ENCODE measurements around the gene CFAP46. TPM values are rescaled to one million over a fixed set of nuclear protein-coding genes. Genes with fewer than 3 reads are reported as not detected.
"Not testable (repeated sequence)": the region's sequence is repeated elsewhere in the genome, so short reads cannot be mapped to it uniquely, and the experiment has no call there.

CFAP46 gene
- total RNA-seq, 1 experiment from 2014 or later: 1.6 TPM

GRCh38 chr10:132930701-132931100 is 11.7 kb downstream of the CFAP46 start:
- CTCF ChIA-PET; POLR2A ChIA-PET; H3K4me3 ChIP-seq (ENCODE audit: low read depth in 2 of 2, low read length in 2 of 2); in situ Hi-C loops (cut with HindIII; ENCODE audit: low pct_unique_long_range_greater_than_20kb, low sequenced_read_pairs); H3K36me3 ChIP-seq (ENCODE audit: control insufficient read depth, insufficient read depth, low read length); H3K27me3 ChIP-seq (ENCODE audit: control insufficient read depth, insufficient read depth, low read length); BruUV-seq (replicated peaks); ATAC-seq; H3K9me3 ChIP-seq (ENCODE audit: control insufficient read depth, insufficient read depth, low read depth, low read length); H3K27ac ChIP-seq (ENCODE audit: low read length); intact Hi-C loops (cut with micrococcal nuclease; ENCODE audit: unreplicated experiment); H3K4me1 ChIP-seq (ENCODE audit: control insufficient read depth, insufficient read depth, low read length); DNase-seq (ENCODE audit: low read depth, low spot score): not testable (repeated sequence)

- ATAC-seq (peak; percentile 20; the same call in 1 of the 2 replicates), DNase-seq (ENCODE audit: low read depth, low spot score) (no peak)
- Histone ChIP-seq H3K4me1 (ENCODE audit: control insufficient read depth, insufficient read depth, low read length) (no peaks in the 10 kb centered on the region), H3K27me3 (ENCODE audit: control insufficient read depth, insufficient read depth, low read length) (no peaks in the 10 kb centered on the region), H3K36me3 (ENCODE audit: control insufficient read depth, insufficient read depth, low read length) (no peaks in the 10 kb centered on the region), H3K27ac (ENCODE audit: low read length) (no peak overlapping the region), H3K4me3 (ENCODE audit: low read depth in 2 of 2, low read length in 2 of 2) (no peak overlapping the region), H3K9me3 (ENCODE audit: control insufficient read depth, insufficient read depth, low read depth, low read length) (no peaks in the 10 kb centered on the region)
- no peak for TF ChIP-seq CTCF (IDR thresholded peaks at IDR 0.05)
- no peak for TF ChIP-seq REST (IDR thresholded peaks at IDR 0.05; ENCODE audit: insufficient read depth in 1 of 2, low read depth in 2 of 2, low read length in 1 of 2)
- TF ChIP-seq SIN3A (IDR thresholded peaks at IDR 0.05; ENCODE audit: borderline replicate concordance, insufficient read depth, low read depth, low read length): no peak
- TF ChIP-seq TCF7L2 (IDR thresholded peaks at IDR 0.05; ENCODE audit: low read depth, low read length): no peak
- TF ChIP-seq POLR2AphosphoS5 (IDR thresholded peaks at IDR 0.05; ENCODE audit: low read depth, low read length): no peak
- ChIA-PET POLR2A (no interaction called here), CTCF (no interaction called here)
- in situ Hi-C loops (cut with HindIII; ENCODE audit: low pct_unique_long_range_greater_than_20kb, low sequenced_read_pairs): no loop called here
- intact Hi-C loops (cut with micrococcal nuclease; ENCODE audit: unreplicated experiment): no loop called here
- BruUV-seq (replicated peaks): no TSS peak
These were observed 12.3 kb downstream of the CFAP46 start for GRCh38 chr10:132929953-132930548.

GRCh38 chr10:132929480-132929879 is 12.9 kb downstream of the CFAP46 start:
- no peak for TF ChIP-seq CTCF (IDR thresholded peaks at IDR 0.05)
- no peak for TF ChIP-seq REST (IDR thresholded peaks at IDR 0.05; ENCODE audit: insufficient read depth in 1 of 2, low read depth in 2 of 2, low read length in 1 of 2)
- no peak for TF ChIP-seq SIN3A (IDR thresholded peaks at IDR 0.05; ENCODE audit: borderline replicate concordance, insufficient read depth, low read depth, low read length)
- no peak for TF ChIP-seq POLR2AphosphoS5 (IDR thresholded peaks at IDR 0.05; ENCODE audit: low read depth, low read length)
- TF ChIP-seq TCF7L2 (IDR thresholded peaks at IDR 0.05; ENCODE audit: low read depth, low read length): no peak
- no peak overlapping the region for H3K4me3 ChIP-seq (ENCODE audit: low read depth in 2 of 2, low read length in 2 of 2)
- no peak for DNase-seq (ENCODE audit: low read depth, low spot score)
- no peaks in the 10 kb centered on the region for H3K36me3 ChIP-seq (ENCODE audit: control insufficient read depth, insufficient read depth, low read length)
- no peaks in the 10 kb centered on the region for H3K4me1 ChIP-seq (ENCODE audit: control insufficient read depth, insufficient read depth, low read length)
- H3K27me3 ChIP-seq (ENCODE audit: control insufficient read depth, insufficient read depth, low read length): no peaks in the 10 kb centered on the region
- in situ Hi-C loops (cut with HindIII; ENCODE audit: low pct_unique_long_range_greater_than_20kb, low sequenced_read_pairs) (no loop called here), intact Hi-C loops (cut with micrococcal nuclease; ENCODE audit: unreplicated experiment) (no loop called here)
- H3K27ac ChIP-seq (ENCODE audit: low read length): no peak overlapping the region
- ChIA-PET CTCF (no interaction called here), POLR2A (no interaction called here)
- no TSS peak for BruUV-seq (replicated peaks)
- ATAC-seq: no peak
- no peaks in the 10 kb centered on the region for H3K9me3 ChIP-seq (ENCODE audit: control insufficient read depth, insufficient read depth, low read depth, low read length)

All from Panc1 (cell line).